Midbrain (tissue), 1 donor: ENCODE results near the gene FBXL19.
A peak's percentile ranks its signal among the peaks of the same experiment; 100 is the strongest.
"Not testable (repeated sequence)": the region's sequence is repeated elsewhere in the genome, so short reads cannot be mapped to it uniquely, and the experiment has no call there.

ENCODE experiments used
- DNase-seq: peaks from one replicate; lab custom pipeline; 2025; lab: John Stamatoyannopoulos, UW

FBXL19 gene, protein sequence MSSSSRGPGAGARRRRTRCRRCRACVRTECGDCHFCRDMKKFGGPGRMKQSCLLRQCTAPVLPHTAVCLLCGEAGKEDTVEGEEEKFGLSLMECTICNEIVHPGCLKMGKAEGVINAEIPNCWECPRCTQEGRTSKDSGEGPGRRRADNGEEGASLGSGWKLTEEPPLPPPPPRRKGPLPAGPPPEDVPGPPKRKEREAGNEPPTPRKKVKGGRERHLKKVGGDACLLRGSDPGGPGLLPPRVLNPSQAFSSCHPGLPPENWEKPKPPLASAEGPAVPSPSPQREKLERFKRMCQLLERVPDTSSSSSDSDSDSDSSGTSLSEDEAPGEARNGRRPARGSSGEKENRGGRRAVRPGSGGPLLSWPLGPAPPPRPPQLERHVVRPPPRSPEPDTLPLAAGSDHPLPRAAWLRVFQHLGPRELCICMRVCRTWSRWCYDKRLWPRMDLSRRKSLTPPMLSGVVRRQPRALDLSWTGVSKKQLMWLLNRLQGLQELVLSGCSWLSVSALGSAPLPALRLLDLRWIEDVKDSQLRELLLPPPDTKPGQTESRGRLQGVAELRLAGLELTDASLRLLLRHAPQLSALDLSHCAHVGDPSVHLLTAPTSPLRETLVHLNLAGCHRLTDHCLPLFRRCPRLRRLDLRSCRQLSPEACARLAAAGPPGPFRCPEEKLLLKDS

DNA sequence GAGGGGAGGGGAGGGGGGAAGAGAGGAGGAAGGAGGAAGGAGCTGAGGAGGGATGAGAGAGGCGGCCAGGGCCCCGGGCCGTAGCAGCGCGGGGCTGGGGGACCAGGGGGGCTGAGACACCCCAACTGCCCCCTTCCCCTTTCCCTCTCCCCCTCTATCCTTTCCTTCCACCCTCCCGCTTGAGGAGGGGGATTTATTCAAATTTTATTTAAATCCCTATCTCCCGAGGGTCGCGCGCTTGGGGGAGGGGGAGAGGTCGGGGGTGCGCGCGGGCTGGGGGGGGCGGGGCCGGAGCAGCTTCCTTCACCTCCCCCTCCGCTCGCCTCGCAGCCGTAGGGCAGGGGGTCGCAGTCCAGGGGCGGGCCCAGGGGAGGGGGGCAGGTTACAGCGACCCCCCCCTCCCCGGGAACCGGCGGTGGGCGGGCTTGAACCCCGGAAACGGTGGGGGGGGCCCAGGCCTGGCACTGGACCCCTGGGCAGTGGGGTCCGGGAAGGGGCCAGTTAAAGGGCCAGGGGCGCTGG, at the start of gene FBXL19:
Gene FBXL19, plus strand, starts transcription at position 19 of the 522 bp plus-strand sequence. CDS start 2,183 bp downstream, outside the sequence.
- DNase-seq: no peak

DNA sequence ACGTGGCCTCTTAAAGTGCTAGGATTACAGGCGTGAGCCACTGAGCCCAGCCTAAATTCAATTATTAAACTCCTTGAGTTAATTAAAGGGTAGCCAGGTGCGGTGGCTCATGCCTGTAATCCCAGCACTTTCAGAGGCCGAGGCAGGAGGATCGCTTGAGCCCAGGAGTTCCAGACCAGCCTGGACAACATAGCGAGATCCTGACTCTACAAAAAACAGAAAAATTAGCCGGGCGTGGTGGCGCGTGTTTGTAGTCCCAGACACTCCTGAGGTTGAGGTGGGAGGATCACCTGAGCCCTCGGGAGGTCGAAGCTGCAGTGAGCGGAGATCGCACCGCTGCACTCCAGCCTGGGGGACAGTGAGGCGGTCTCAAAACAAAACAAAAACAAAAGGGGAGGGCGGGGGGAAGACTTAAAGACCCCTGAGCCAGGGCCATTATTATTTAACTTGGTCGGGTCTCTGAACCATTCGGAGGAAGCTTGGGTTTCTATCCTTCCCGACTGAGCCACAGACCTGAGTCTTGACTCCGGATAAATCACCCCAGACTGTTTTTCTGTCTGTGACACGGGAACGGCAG, 49.0 kb upstream of the FBXL19 start:
- DNase-seq: no peak

GRCh38 chr16:30874821-30875717, 48.3 kb upstream of the FBXL19 start:
- DNase-seq: peak; percentile 91

DNA sequence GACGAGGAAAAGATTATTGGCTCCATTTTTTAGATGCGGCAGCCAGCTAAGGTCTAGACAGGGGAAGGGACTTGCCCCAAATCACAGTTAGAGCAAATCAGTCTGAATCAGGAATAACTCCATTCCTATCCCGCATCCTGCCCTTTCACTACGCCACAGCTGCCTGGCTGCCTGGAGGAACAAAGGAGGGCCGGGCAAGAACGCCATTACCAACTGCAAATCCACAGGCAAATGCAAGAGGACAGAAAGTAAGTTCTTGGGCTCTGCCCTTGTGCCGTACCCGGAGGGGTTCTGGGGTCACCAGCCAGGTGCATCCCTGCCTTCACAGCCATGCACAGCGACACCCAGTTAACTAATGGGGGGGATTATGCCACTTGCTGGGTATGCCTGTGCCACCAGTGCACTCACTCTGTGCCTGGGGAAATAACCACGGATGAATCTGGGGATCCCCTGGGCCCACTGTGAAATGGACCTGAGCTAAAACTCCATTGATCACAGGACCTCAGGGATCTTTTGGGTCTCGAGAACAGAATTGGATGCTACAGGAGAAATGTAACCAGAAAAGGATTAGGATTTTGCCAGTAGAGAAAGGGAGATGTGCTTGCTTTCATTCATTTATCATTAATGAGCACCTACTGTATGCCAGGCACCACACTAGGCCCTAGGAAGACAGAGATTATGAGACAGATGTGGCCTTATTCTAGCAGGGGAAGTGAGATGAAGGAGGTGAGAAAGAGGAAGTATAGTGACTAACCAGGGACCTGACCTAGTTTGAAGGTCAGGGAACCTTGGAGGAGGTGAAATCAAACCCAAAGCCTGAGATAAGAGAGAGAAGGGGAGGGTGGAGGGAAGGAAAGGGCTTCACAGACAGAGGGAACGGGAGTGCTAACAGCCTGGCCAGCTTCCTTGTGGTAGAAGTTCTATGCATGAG, 47.2 kb upstream of the FBXL19 start:
- DNase-seq: no peak

DNA sequence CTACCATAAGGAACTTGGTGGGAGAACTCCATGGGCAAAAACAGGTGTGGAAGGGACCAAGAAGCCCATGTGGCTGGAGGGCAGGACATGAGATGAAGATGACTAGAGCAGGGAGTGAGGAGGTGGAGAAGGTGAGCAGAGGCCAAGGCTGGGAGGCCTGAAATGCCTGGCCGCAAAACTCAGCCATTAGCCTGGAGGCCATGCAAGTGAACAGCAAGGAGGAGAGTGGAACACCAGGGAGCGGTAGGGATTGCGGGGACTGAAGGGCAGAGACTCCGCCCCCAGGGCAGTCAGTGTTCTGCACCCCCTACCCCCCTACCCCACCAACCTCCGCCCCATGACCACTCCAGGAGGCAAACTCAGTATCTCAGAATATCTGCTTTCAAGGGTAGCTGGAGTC, 46.5 kb upstream of the FBXL19 start:
- DNase-seq: no peak

- no peak for DNase-seq
Measured at GRCh38 chr16:30882429-30883310, 40.7 kb upstream of the FBXL19 start.

DNA sequence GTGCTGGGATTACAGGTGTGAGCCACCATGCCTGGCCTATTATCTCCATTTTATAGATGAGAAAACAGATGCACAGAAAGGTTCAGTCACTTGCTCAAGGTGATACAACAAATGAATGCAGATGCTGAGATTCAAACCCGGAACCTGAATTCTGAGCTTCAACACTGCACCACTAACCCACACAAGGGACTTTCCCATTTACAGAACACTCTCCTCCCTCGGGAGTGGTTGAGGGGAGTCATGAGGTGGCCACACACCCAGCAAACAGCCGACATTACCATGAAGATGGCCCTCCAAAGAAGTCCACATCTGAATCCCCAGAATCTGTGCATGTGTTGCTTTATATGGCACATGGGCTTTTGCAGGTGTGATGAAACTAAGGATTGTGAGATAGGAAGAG, 38.6 kb upstream of the FBXL19 start:
- no peak for DNase-seq

- no peak for DNase-seq
Measured at GRCh38 chr16:30885196-30885595, 38.2 kb upstream of the FBXL19 start.

- no peak for DNase-seq
Measured at GRCh38 chr16:30886145-30886544, 37.2 kb upstream of the FBXL19 start.

DNA sequence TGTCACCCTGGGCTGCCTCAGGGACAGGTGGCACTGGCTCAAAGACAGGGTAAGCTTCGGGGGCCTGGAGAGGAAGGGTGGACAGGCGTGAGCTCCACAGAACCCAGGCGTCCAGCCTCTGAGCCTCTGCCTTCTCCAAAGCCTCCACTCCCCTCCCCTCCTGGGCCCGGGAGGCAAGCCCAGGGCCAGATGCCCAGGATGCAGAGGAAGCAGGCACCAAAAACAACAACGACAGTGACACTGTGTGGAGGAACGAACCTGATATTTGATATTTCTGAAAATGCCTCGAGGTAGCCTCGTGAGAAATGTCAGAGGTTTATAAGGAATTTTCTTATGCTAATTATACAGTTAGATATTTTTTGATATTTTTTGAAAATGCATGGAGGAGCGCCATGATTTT, 35.4 kb upstream of the FBXL19 start:
- no peak for DNase-seq

DNA sequence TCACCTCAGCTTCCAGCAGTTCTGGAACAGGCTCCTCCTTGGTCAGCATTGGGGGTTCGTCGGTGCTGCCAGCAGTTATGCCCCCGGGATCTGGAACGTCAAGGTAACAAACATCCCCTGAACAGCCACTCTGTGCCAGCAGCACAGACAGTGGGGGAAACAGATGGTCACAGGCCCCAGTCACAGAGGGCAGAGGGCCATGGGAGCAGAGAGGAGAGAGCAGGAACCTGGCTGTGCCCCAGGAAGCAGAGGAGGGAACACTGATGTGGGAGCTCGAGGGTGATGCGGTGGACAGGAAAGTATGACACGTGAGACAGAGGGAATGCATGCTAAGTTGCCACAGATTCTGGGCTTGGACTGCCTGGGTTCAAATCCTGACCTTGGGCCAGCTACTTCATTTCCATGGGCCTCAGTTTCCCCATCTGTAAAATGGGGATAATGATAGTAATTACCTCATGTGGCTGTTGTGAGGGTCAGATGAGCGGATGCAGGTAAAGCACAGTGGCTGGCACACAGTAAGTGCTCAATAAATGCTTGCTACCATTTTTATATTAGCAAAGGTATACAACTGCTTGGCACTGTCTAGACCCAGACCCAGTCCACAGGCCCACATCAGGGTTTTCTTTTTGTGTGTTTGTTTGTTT, 34.4 kb upstream of the FBXL19 start:
- no peak for DNase-seq

GRCh38 chr16:30889721-30890120, 33.7 kb upstream of the FBXL19 start:
- DNase-seq: no peak

GRCh38 chr16:30891043-30891823, 32.1 kb upstream of the FBXL19 start:
- DNase-seq: not testable (repeated sequence)

GRCh38 chr16:30892670-30893416, 30.5 kb upstream of the FBXL19 start:
- DNase-seq: no peak

DNA sequence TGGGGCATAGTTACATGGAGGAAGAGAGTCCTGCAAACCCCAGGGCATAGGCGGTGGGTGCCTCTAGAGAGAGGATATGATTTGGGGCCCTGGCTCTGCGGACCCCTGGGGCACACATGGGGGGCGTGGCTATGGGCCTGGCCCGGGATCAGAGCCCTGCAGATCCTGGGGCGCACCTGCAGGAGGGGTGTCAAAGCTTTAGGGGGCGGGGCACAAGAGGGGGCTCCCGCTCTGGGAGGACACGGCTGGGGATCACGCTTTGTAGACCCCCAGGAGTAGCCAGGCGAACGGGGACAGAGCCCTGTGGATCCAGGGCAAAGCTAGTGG, 30.0 kb upstream of the FBXL19 start:
- DNase-seq: no peak

DNA sequence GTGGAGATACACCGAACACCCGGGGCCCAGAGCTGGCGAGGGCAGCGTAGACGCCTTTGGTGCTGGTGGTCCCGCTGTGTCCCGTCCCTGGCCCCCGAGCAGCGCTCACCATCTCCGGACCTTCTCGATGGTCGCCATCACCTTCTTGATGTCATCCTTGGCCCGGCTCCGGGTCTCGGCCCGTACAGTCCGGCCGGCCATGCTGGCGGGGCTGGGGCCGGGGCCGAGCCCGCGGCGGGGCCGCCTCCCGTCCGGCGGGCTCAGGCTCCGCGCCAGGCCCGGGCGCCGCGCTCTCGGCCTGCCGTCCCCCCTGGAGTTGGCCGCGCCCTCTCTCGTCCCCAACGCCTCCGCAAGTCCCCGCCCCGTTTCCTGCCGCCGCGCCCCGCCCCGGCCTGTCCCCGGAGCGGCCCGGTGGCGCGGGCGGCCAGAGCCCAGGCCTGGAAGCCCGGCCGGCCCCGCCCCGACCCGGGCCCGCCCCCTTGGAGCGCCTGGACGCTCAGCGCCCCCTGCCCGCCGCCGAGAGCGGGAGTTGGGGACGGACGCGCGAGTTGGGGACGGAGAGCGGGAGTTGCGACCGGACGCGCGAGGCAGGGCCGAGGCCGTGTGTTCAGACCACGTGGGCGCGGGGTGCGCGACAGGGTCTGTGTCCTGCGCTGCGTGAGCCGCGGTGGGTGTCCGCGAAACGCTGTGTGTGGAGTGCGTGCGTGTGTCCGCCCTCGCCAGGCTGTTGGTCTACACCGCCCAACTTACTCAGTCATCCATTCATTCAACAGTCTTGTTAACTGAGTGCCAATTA, 29.4 kb upstream of the FBXL19 start, which contains the start of gene BCL7C:
Gene BCL7C, minus strand, starts transcription at position 334 of the 796 bp plus-strand sequence. Its CDS starts 133 bp downstream, at position 201.
- peak; percentile 84 for DNase-seq
